Measurements from ENCODE around the gene SRR. TPM values are rescaled to one million over a fixed set of nuclear protein-coding genes. Genes with fewer than 3 reads are reported as not detected.

The SRR gene
- total RNA-seq, 2 donors from 2014 or later = 19.8 to 21.3 TPM

Other genes starting within 250 kb of the SRR start
- 10 to 100 TPM; 24.8 to 56.7 TPM for gene HIC1, start 248.8 kb upstream of the SRR start, total RNA-seq
- 10 to 100 TPM; 33.6 to 74.7 TPM for gene SMG6, start 165 bp upstream of the SRR start, total RNA-seq
- 10 to 100 TPM; 47.5 to 95.6 TPM for gene TSR1, start 32.5 kb downstream of the SRR start, total RNA-seq
- 10 to 100 TPM; 16.6 to 54.8 TPM for gene SGSM2, start 33.6 kb downstream of the SRR start, total RNA-seq
- gene MNT, start 97.1 kb downstream of the SRR start, total RNA-seq = 10 to 100 TPM; 20.3 to 36.9 TPM
- gene METTL16, start 207.9 kb downstream of the SRR start, total RNA-seq = 10 to 100 TPM; 29.7 to 53.8 TPM